Peyer's patch (tissue), 4 donors: ENCODE measurements around the gene CD101.

Source experiments
- CTCF ChIP-seq, 6 experiments: fragments of 450-650 bp in 4 of 6; fragments of 200-600 bp in 2 of 6; sonication (generic) in 1 of 6; IDR thresholded peaks; one replicate each; pipeline ENCODE4 v1.5.1; 2017 to 2019; ENCODE audit warnings: antibody characterized with exemption in 6 of 6, mild to moderate bottlenecking in 3 of 6, moderate library complexity in 1 of 6
- POLR2A ChIP-seq, 2 donors: fragments of 450-650 bp; IDR thresholded peaks; one replicate each; pipeline ENCODE4 v1.5.1; 2017; ENCODE audit warnings: antibody characterized with exemption in 2 of 2, mild to moderate bottlenecking in 2 of 2, moderate library complexity in 2 of 2

GRCh38 chr1:116987256-116987555 lies 14.4 kb upstream of the CD101 start:
- TF ChIP-seq CTCF (IDR thresholded peaks at IDR 0.05), result no peak
- no peak for TF ChIP-seq POLR2A (IDR thresholded peaks at IDR 0.05)
